Prostate gland (tissue), 2 donors: ENCODE data around the gene NPEPL1. TPM values are rescaled to one million over a fixed set of nuclear protein-coding genes. Genes with fewer than 3 reads are reported as not detected.

ENCODE experiments used
- DNase-seq: peaks from one replicate; pipeline ENCODE4 v3.0.0-alpha.2; 2019; ENCODE audit warnings: low spot score
- H3K27ac ChIP-seq, 2 donors: fragments of 200-600 bp; sonication (generic); 2 replicates each; pipeline ENCODE4 v1.5.1; 2017 to 2019
- H3K27me3 ChIP-seq: fragments of 200-600 bp; sonication (generic); replicated peaks from 2 replicates; pipeline ENCODE4 v1.5.1; 2019; ENCODE audit not compliant: insufficient read depth
- H3K36me3 ChIP-seq, 2 donors: fragments of 200-600 bp; sonication (generic); 1 replicate in 1 of 2; 2 replicates in 1 of 2; pipeline versions ENCODE4 v1.5.1 to v1.8.1; 2017 to 2019
- H3K4me1 ChIP-seq: fragments of 200-600 bp; sonication (generic); replicated peaks from 2 replicates; pipeline ENCODE4 v1.5.1; 2019
- H3K4me3 ChIP-seq, 2 donors: fragments of 200-600 bp; sonication (generic); 2 replicates each; pipeline ENCODE4 v1.5.1; 2017 to 2019
- H3K9me3 ChIP-seq: fragments of 200-600 bp; sonication (generic); 2 replicates; pipeline ENCODE4 v1.5.1; 2017
- POLR2A ChIP-seq: fragments of 450-650 bp; IDR thresholded peaks from one replicate; pipeline ENCODE4 v1.6.1; 2016; ENCODE audit warnings: antibody characterized with exemption, mild to moderate bottlenecking
- POLR2AphosphoS5 ChIP-seq: sonication (generic); formaldehyde crosslinking; IDR thresholded peaks from one replicate; pipeline ENCODE4 v1.6.1; 2017; ENCODE audit warnings: antibody characterized with exemption
- WGBS: methylation state at CpG from one replicate; pipeline ENCODE4 v1.1.5; 2018; 5-methylcytosine and 5-hydroxymethylcytosine counted together
- intact Hi-C: fragments of 100-400 bp; cut with DNase I; formaldehyde crosslinking; loops from one replicate; pipeline ENCODE4 v1.14.2; 2022
- total RNA-seq, 2 donors: library from RNA; depleted of rRNA; stranded (reverse); fragments of >200 nt; gene quantifications; one replicate each; pipeline ENCODE4 v1.1.0, GENCODE V29; 2016
- TF ChIP-seq, protein P1 (sequence below), 4 experiments: fragments of 200-600 bp in 2 of 4; fragments of 450-650 bp in 2 of 4; sonication (generic) in 2 of 4; IDR thresholded peaks; 1 replicate in 3 of 4; 2 replicates in 1 of 4; pipeline ENCODE4 v1.5.1; 2016 to 2019; ENCODE audit warnings: antibody characterized with exemption in 4 of 4, mild to moderate bottlenecking in 2 of 4, moderate library complexity in 2 of 4

NPEPL1 gene
- total RNA-seq, 2 donors from 2014 or later: 25.7 to 63.1 TPM

DNA sequence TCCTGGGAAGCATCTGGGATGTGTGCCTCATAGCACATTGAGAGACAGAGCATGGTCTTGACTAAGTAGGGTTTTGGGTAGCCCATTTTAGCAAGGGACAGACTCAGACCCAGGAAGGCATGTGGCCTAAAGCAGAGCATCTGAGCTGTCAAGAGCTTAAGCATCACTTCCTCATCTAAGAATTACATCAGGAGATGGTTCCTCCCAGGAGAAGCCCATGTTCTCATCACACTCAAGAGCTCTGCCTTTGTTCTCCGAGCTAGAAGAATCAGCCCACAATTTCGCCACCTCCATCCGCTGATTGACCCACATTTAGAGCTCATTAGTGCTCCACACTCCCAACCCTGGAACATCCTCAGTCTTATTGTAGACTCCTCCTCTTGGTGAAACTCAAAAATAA is 68.3 kb downstream of the NPEPL1 start:
- Histone ChIP-seq H3K4me3 (no peak overlapping the region), H3K27me3 (no peaks in the 10 kb centered on the region), H3K4me1 (no peaks in the 10 kb centered on the region), H3K9me3 (no peaks in the 10 kb centered on the region), H3K27ac (no peak overlapping the region), H3K36me3 (no peaks in the 10 kb centered on the region)
- intact Hi-C loops: no loop called here
- WGBS: 87% methylated on average over 3 of the region's 3 CpGs
- TF ChIP-seq, protein P1, sequence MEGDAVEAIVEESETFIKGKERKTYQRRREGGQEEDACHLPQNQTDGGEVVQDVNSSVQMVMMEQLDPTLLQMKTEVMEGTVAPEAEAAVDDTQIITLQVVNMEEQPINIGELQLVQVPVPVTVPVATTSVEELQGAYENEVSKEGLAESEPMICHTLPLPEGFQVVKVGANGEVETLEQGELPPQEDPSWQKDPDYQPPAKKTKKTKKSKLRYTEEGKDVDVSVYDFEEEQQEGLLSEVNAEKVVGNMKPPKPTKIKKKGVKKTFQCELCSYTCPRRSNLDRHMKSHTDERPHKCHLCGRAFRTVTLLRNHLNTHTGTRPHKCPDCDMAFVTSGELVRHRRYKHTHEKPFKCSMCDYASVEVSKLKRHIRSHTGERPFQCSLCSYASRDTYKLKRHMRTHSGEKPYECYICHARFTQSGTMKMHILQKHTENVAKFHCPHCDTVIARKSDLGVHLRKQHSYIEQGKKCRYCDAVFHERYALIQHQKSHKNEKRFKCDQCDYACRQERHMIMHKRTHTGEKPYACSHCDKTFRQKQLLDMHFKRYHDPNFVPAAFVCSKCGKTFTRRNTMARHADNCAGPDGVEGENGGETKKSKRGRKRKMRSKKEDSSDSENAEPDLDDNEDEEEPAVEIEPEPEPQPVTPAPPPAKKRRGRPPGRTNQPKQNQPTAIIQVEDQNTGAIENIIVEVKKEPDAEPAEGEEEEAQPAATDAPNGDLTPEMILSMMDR (IDR thresholded peaks at IDR 0.05): no peak
- TF ChIP-seq POLR2A (no peak), POLR2AphosphoS5 (no peak)
- DNase-seq: no peak

DNA sequence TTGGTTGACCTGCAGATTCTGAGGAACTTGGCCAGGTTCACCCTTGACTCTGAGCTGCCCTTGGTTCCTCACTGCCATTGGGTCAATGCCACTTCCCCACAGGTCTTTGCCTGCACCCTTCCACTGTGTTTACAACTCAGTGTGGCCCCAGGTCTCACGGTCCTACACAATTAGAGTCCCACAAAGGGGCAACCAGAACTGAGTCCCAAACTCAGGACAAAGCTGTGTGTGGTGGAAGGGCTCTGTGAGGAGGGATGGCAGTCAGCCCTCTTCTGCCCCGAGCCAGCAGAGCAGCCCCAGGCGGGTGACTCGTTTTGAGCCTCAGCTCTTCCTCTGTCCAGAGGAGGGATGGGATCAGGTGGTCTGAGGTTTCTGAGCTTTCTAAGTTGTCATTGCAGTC is 69.5 kb downstream of the NPEPL1 start:
- WGBS: 83% methylated on average over 4 of the region's 4 CpGs
- H3K27ac ChIP-seq: no peak overlapping the region
- H3K27me3 ChIP-seq: no peaks in the 10 kb centered on the region
- no peaks in the 10 kb centered on the region for H3K36me3 ChIP-seq
- intact Hi-C loops: no loop called here
- no peak for TF ChIP-seq POLR2AphosphoS5
- TF ChIP-seq, protein P1 (IDR thresholded peaks at IDR 0.05): no peak
- TF ChIP-seq POLR2A: no peak
- no peaks in the 10 kb centered on the region for H3K4me1 ChIP-seq
- no peaks in the 10 kb centered on the region for H3K9me3 ChIP-seq
- no peak for DNase-seq
- no peak overlapping the region for H3K4me3 ChIP-seq

DNA sequence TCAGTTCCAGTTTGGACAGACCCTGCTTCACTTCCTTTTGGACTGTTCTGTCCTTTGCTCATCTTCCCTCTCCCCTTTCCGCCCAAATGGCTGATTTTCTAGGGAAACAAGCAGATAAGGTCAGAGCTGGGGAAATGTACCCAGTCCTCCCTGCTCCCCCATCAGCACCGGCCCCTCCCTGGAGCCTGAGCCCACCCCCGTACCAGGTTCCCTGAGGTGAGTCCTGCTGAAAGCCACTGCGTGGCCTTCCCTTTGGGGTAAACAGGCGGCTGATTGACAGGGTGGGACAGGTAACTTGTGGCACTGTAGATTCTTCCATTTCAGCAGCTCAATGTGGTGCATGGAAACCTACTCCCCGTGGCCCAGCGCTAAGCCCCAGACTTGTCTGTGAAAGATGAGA is 70.5 kb downstream of the NPEPL1 start:
- Histone ChIP-seq H3K4me1 (no peaks in the 10 kb centered on the region), H3K27me3 (no peaks in the 10 kb centered on the region), H3K4me3 (no peak overlapping the region), H3K27ac (no peak overlapping the region), H3K9me3 (no peaks in the 10 kb centered on the region), H3K36me3 (no peaks in the 10 kb centered on the region)
- intact Hi-C loops: no loop called here
- WGBS: 90% methylated on average over 7 of the region's 7 CpGs
- no peak for DNase-seq
- TF ChIP-seq, protein P1 (IDR thresholded peaks at IDR 0.05): no peak
- no peak for TF ChIP-seq POLR2A
- no peak for TF ChIP-seq POLR2AphosphoS5

Other genes starting within 250 kb of the NPEPL1 start
- under 1 TPM; 0.23 to 0.46 TPM for gene APCDD1L, start 177.4 kb upstream of the NPEPL1 start, total RNA-seq
- 100 to 1,000 TPM in 1 of 2 donors, 10 to 100 TPM in 1; 34.3 to 115 TPM for gene STX16, start 41.5 kb upstream of the NPEPL1 start, total RNA-seq
- 1 to 10 TPM in 1 of 2 donors, under 1 TPM in 1; 0.50 to 1.8 TPM for gene GNAS-AS1, start 158.1 kb downstream of the NPEPL1 start, total RNA-seq
- 100 to 1,000 TPM; 644 to 900 TPM for gene GNAS, start 159.9 kb downstream of the NPEPL1 start, total RNA-seq